GM19351 (cell line): Measurements from ENCODE around the gene FBXL20.
A peak's percentile ranks its signal among the peaks of the same experiment; 100 is the strongest.
"Not testable (repeated sequence)": the region's sequence is repeated elsewhere in the genome, so short reads cannot be mapped to it uniquely, and the experiment has no call there.

Source experiments
- ATAC-seq: cut with Tn5 transposase; IDR thresholded peaks from one replicate; pipeline ENCODE4 v1.9.1; 2021; ENCODE audit warnings: mild to moderate bottlenecking, moderate library complexity; ENCODE audit not compliant: unreplicated experiment

FBXL20 gene

GRCh38 chr17:39401412-39402243 lies at the start of gene FBXL20:
FBXL20 (minus strand) TSS chr17:39401626; CDS start chr17:39401402, 224 bp downstream.
- peak; percentile 65 for ATAC-seq

GRCh38 chr17:39450847-39451581 lies 49.6 kb upstream of the FBXL20 start, which contains the start of gene MED1:
MED1 (minus strand) TSS chr17:39451263; CDS start chr17:39451062, 201 bp downstream.
- peak; percentile 91 for ATAC-seq

GRCh38 chr17:39450051-39450450 lies 48.6 kb upstream of the FBXL20 start:
- ATAC-seq: no peak

DNA sequence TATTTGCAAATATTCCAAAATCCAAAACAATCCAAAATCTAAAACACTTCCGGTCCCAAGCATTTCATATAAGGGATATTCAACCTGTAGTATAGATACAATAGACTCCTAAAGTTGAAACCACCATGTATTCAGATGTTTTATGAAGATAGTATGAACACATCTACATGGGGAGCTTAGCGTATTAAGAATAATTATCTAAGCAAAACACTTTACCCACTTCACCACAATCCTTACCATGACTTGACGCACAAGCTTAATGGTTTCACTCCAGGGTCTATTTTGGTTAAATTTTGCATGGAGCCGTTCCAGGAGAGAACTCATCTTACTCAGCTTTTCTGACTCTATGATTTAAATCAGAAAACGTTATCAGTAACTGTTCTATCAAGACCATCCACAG lies 46.1 kb upstream of the FBXL20 start:
- ATAC-seq: no peak

GRCh38 chr17:39443326-39443725 lies 41.9 kb upstream of the FBXL20 start:
- no peak for ATAC-seq

DNA sequence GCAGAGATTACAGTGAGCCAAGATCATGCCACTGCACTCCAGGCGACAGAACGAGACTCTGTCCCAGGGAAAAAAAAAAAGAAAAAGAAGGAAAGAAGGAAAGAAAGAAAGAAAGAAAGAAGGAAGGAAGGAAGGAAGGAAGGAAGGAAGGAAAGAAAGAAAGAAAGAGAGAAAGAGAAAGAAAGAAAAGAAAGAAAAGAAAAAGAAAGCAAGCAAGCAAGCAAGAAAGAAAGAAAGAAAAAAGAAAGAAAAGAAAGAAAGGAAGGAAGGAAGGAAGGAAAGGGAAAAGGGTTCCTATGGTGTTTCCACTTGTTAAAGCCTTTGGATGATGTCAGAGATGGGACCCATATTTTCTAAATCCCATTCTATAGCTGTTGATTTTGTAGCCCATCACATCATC lies 38.4 kb upstream of the FBXL20 start:
- not testable (repeated sequence) for ATAC-seq

DNA sequence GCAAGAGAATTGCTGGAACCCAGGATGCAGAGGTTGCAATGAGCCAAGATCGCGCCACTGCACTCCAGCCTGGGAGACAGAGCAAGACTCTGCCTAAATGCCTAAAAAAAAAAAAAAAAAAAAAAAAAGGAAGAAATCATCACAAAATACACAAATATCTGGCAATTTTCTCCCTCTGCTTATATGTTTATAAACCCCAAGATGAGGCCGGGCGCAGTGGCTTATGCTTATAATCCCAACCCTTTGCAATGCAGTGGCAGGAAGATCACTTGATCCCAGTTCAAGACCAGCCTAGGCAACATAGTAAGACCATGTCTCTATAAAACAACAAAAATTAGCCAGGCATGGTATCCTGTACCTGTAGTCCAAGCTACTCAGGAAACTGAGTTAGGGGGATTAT lies 28.2 kb upstream of the FBXL20 start:
- no peak for ATAC-seq

- ATAC-seq: no peak
Measured at GRCh38 chr17:39416141-39416540, 14.7 kb upstream of the FBXL20 start.

DNA sequence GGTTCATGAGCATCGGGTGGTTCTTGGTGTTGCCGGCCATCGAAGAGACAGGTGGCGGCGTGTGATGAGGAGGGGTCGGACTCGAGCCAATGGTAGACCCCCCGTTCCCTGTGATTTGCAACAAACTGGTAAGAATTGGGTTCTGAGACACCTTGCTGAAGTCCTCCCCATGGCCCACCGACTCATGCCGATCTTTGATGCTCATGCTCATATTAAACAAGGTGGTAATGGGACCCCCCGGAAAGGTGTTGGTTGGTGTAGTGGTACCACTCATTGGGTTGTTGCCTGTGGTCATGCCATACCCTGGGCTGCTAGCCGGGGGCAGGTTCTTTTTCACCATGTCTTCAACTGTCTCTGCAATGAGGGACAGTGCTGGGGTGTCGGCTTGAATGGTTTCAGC lies 8.9 kb upstream of the FBXL20 start:
- ATAC-seq: no peak

- no peak for ATAC-seq
Measured at GRCh38 chr17:39408360-39408759, 6.9 kb upstream of the FBXL20 start.

- no peak for ATAC-seq
Measured at GRCh38 chr17:39406951-39407350, 5.5 kb upstream of the FBXL20 start.

DNA sequence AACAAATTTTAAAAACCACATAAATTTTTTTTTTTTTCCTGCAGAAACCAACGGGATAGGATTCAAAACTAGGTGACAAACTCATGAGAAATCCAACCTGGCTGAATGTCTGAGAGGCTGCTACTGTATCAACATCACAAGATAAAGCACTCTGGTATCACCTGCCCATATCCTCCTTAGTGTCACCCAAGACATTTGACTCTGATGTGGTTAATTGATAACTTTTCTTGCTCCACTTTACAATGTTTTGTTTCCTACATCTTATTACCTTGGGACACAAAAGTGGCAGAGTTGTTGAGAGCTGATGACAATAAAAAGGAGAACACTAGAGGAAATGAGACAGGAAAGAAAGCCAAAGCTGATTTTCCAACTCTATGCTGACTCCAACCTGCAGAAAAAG lies 4.0 kb upstream of the FBXL20 start:
- no peak for ATAC-seq

GRCh38 chr17:39404542-39405378 lies 3.3 kb upstream of the FBXL20 start:
- ATAC-seq: no peak

DNA sequence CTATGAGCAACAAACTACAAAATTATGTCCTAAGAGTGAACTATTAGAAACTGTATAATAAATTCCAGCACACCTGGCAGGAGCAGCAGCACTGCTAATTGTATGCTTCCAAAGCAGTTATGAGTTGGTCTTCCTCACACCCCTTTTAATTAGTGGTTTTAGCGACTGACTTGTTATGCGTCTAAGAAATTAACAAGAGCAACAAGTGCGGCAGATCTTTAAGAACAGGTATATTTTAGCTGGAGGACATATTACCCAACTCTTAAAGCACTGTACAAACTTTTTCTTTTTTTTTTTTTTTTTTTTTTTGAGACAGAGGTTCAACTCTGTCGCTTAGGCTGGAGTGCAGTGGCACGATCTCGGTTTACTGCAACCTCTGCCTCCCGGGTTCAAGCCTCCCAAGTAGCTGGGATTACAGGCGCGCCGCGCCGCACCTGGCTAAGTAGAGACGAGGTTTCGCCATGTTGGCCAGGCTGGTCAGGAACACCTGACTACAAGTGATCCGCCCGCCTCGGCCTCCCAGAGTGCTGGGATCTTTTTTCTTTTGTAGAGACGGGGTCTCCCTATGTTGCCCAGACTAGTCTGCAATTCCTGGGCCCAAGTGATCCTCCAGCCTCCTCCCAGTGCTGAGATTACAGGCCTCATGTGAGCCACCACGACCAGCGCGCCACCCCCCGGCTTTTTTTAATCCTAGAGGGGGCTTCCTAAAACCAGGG lies 1.6 kb upstream of the FBXL20 start:
- ATAC-seq: no peak

DNA sequence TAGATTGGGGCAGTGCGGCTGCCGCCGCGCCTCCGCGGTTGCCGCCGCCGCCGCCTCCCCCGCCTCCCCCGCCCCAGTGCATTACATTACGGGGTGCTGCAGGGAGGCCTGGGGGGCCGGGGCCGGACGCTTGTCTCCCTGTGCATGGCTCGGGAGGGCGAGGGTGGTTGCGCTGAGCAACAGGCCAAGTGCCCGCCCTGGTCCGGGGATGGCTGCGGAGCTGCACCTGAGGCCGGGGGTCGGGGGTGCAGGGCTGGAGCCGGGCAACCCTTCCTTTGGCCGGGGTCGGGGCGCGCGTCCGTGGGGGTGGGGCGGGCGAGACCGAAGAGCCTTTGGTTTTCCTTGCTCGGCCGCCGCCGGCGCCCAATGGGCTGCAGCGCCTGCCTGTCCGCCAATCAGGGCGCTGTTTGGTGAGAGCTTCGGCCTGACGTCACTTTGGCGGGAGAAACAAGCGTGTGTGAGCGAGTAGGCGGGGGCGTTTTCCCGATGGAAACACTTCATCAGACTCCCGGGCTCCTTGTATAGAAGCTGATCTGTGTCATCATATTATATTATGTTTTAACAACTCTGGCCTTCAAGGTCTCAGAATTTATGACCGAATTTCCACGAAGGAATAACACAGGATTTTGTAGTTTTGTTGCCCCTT lies 941 bp upstream of the FBXL20 start:
- ATAC-seq: peak; percentile 63

DNA sequence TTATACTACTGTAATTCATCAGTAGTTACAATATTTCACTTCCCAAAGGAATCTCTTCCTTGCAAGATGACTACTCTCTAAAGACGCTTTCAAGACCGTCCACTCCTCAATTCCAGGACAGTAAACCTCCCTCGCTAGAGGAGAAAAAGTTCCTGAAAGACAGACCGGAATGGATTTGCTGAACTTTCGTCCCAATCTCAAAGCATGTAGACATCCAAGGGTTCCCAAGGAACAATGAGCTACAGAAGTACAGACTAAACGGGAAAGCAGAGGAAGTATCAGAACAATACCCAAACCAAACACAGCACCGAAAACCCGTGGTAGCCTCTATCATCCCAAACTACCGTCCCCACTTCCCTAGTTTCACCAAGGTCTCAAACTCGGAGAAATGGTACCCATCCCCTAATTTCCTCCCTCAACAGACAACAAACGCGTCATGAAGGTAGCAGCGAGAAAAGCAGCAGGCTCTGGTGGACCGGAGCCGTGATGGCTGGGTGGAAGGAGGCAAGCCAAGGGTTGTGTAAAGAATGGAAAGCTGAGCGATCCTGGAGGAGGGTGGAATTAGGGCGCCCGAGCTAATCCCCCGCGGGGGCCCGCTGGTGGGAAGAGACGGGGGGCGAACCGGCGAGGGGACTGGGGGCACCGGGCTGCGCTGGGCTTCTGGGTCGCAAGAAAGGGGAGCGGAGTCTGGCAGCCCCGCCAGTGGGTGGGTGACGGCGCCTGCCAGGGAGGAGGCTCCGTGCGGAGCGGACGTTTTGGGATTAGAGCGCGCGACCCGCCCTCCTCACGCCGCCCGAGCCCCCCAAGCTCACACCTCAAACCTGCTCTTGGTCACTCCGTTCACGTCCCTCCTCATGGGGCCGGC lies 647 bp downstream of the FBXL20 start:
- peak; percentile 3 for ATAC-seq

DNA sequence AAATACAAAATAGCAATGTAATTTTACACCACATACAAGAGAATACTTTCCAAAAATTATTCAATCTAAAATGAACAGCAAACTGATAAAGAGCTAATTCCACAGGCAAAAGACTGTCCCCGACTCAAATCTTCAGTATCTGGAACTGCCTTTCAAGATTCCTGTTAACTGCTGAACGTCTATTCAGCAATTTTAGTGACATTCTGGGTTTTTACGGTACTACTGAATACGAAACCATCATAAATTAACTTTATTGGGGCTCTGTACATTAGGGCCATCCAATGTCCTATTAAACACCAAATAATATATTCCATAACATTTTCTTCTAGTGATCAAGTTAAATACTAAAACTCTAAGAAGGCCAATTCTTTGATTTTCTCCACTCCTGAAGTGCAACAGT lies 1.6 kb downstream of the FBXL20 start:
- no peak for ATAC-seq

- ATAC-seq: no peak
Measured at GRCh38 chr17:39393736-39394135, 7.7 kb downstream of the FBXL20 start.

DNA sequence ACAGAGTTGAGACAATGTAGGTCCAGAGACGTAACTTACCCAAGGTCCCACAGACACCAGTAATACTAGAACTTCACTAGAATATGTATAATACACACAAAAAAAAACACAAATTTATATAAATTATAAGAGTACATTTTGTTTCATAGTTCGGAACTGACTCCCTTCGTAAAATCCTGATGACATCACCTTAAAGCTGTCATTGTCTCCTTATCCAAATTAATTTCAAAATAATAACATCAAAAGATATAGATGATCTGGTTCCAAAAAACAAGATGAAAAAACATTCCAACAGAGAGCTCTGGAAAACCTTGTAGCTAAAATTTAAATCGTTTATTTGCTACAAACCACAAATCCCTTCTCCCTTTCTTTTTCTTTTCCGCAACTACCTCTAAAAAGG lies 10.0 kb downstream of the FBXL20 start:
- no peak for ATAC-seq
